Neural cell (in vitro differentiated cells): Measurements from ENCODE around the gene HSD11B1L. TPM values are rescaled to one million over a fixed set of nuclear protein-coding genes. Genes with fewer than 3 reads are reported as not detected.

Source experiments
- H2AFZ ChIP-seq: fragments of 200-600, 300-800 bp; sonication (generic), shearing (Covaris generic); 2 replicates; pipeline ENCODE4 v1.6.0; 2014; ENCODE audit warnings: low read depth, mild to moderate bottlenecking, antibody characterized with exemption, low read length, moderate library complexity
- H3F3A ChIP-seq: fragments of 200-600 bp; shearing (Covaris generic); 2 replicates; pipeline ENCODE4 v1.6.1; 2016; ENCODE audit warnings: mild to moderate bottlenecking, moderate library complexity, mixed read lengths, antibody characterized with exemption, low read length; ENCODE audit not compliant: insufficient read depth, poor library complexity, severe bottlenecking
- H3K27ac ChIP-seq: fragments of 200-600, 300-800 bp; sonication (generic), shearing (Covaris generic); 2 replicates; pipeline ENCODE4 v1.5.1; 2014; ENCODE audit warnings: mild to moderate bottlenecking, low read length, moderate library complexity
- H3K27me3 ChIP-seq: fragments of 300-800, 200-600 bp; sonication (generic), shearing (Covaris generic); 2 replicates; pipeline ENCODE4 v1.6.0; 2014; ENCODE audit warnings: mild to moderate bottlenecking, low read depth, low read length, moderate library complexity; ENCODE audit not compliant: insufficient read depth
- H3K36me3 ChIP-seq: fragments of 300-800, 200-600 bp; sonication (generic), shearing (Covaris generic); 2 replicates; pipeline ENCODE4 v1.5.1; 2014; ENCODE audit warnings: mild to moderate bottlenecking, antibody characterized with exemption, low read length, moderate library complexity; ENCODE audit not compliant: insufficient read depth
- H3K4me2 ChIP-seq: fragments of 300-800, 200-600 bp; sonication (generic), shearing (Covaris generic); 2 replicates; pipeline ENCODE4 v1.6.0; 2014; ENCODE audit warnings: mild to moderate bottlenecking, low read length
- H3K4me3 ChIP-seq: fragments of 300-800, 200-600 bp; sonication (generic), shearing (Covaris generic); 2 replicates; pipeline ENCODE4 v1.5.1; 2014; ENCODE audit warnings: mild to moderate bottlenecking, low read length, moderate library complexity
- H3K79me2 ChIP-seq: fragments of 200-600 bp; shearing (Covaris generic); replicated peaks from 2 replicates; pipeline ENCODE4 v1.6.0; 2014; ENCODE audit warnings: mild to moderate bottlenecking, low read length, moderate library complexity; ENCODE audit not compliant: insufficient read depth
- H3K9ac ChIP-seq: fragments of 300-800, 200-600 bp; sonication (generic), shearing (Covaris generic); 2 replicates; pipeline ENCODE4 v1.6.1; 2016; ENCODE audit warnings: mild to moderate bottlenecking, low read length, mixed read lengths
- H3K9me2 ChIP-seq: fragments of 200-600 bp; shearing (Covaris generic); 2 replicates; pipeline ENCODE4 v1.6.1; 2016; ENCODE audit warnings: mild to moderate bottlenecking, low read length, mixed read lengths; ENCODE audit not compliant: insufficient read depth
- H3K9me3 ChIP-seq: fragments of 200-600, 300-800 bp; sonication (generic), shearing (Covaris generic); 2 replicates; pipeline ENCODE4 v1.6.1; 2016; ENCODE audit warnings: mild to moderate bottlenecking, mixed run types, low read length, moderate library complexity, mixed read lengths
- H4K20me1 ChIP-seq: fragments of 200-600 bp; shearing (Covaris generic); 2 replicates; pipeline ENCODE4 v1.6.1; 2016; ENCODE audit warnings: mild to moderate bottlenecking, mixed run types; ENCODE audit not compliant: insufficient read depth
- CTCF ChIP-seq: fragments of 450-650 bp; IDR thresholded peaks from 2 replicates; pipeline ENCODE4 v1.5.1; 2014; ENCODE audit warnings: antibody characterized with exemption, mild to moderate bottlenecking, moderate library complexity; ENCODE audit not compliant: poor library complexity, severe bottlenecking
- EP300 ChIP-seq: fragments of 450-650 bp; conservative IDR thresholded peaks from 2 replicates; pipeline ENCODE4 v1.6.1; 2014; ENCODE audit warnings: antibody characterized with exemption, mild to moderate bottlenecking, moderate library complexity; ENCODE audit not compliant: poor library complexity, severe bottlenecking
- EZH2 ChIP-seq: fragments of 200-600, 300-800 bp; shearing (Covaris generic), sonication (generic); IDR thresholded peaks from 2 replicates; pipeline ENCODE4 v1.6.1; 2014; ENCODE audit warnings: antibody characterized with exemption, low read length, borderline replicate concordance, mild to moderate bottlenecking; ENCODE audit not compliant: insufficient read depth, poor library complexity, severe bottlenecking
- MXI1 ChIP-seq: fragments of 450-650 bp; conservative IDR thresholded peaks from 2 replicates; pipeline ENCODE4 v1.6.1; 2014; ENCODE audit warnings: antibody characterized with exemption, mild to moderate bottlenecking; ENCODE audit not compliant: poor library complexity, severe bottlenecking
- POLR2AphosphoS5 ChIP-seq: IDR thresholded peaks from 2 replicates; pipeline ENCODE4 v1.6.1; 2012
- RAD21 ChIP-seq: fragments of 450-650 bp; conservative IDR thresholded peaks from 2 replicates; pipeline ENCODE4 v1.6.1; 2014; ENCODE audit warnings: antibody characterized with exemption, mild to moderate bottlenecking, moderate library complexity
- REST ChIP-seq: IDR thresholded peaks from 2 replicates; pipeline ENCODE4 v1.6.1; 2012; ENCODE audit warnings: borderline replicate concordance
- SMC3 ChIP-seq: fragments of 450-650 bp; conservative IDR thresholded peaks from 2 replicates; pipeline ENCODE4 v1.6.1; 2014; ENCODE audit warnings: antibody characterized with exemption, mild to moderate bottlenecking, moderate library complexity; ENCODE audit not compliant: poor library complexity
- TAF1 ChIP-seq: IDR thresholded peaks from 2 replicates; pipeline ENCODE4 v1.6.1; 2012; ENCODE audit warnings: low read depth
- polyA plus RNA-seq: library from polyadenylated mRNA; depleted of rRNA; stranded (reverse); fragments of >200 nt; gene quantifications from 2 replicates; pipeline ENCODE4 v1.2.3, GENCODE V29; 2014

HSD11B1L gene
- polyA plus RNA-seq, 1 donor from 2014 or later, result 170 TPM

- Histone ChIP-seq H3K36me3 (peaks cover 10% of the 10 kb centered on the region), H3K27me3 (no peaks in the 10 kb centered on the region), H3K79me2 (no peaks in the 10 kb centered on the region), H4K20me1 (no peaks in the 10 kb centered on the region), H3K9me3 (no peaks in the 10 kb centered on the region), H3K4me3 (no peak overlapping the region), H3K27ac (no peak overlapping the region), H3K9me2 (no peaks in the 10 kb centered on the region), H3F3A (no peaks in the 10 kb centered on the region), H2AFZ (no peak overlapping the region), H3K4me2 (no peak overlapping the region), H3K9ac (no peak overlapping the region)
- TF ChIP-seq CTCF, result no peak
- no peak for TF ChIP-seq RAD21
- TF ChIP-seq SMC3, result no peak
- TF ChIP-seq MXI1, result no peak
- TF ChIP-seq TAF1, result no peak
- TF ChIP-seq EP300, result no peak
- no peak for TF ChIP-seq REST
- no peak for TF ChIP-seq POLR2AphosphoS5
- TF ChIP-seq EZH2, result no peak
Observed at GRCh38 chr19:5665781-5666513, 14.9 kb upstream of the HSD11B1L start.

- no peaks in the 10 kb centered on the region for H3K27me3 ChIP-seq
- H3K27ac ChIP-seq, result no peak overlapping the region
- TF ChIP-seq POLR2AphosphoS5, result no peak
- TF ChIP-seq CTCF, result no peak
- no peak for TF ChIP-seq EP300
- TF ChIP-seq TAF1, result no peak
- TF ChIP-seq EZH2, result no peak
- no peak for TF ChIP-seq MXI1
- TF ChIP-seq RAD21, result no peak
- TF ChIP-seq SMC3, result no peak
- no peak overlapping the region for H2AFZ ChIP-seq
- H3K4me3 ChIP-seq, result no peak overlapping the region
- no peak overlapping the region for H3K4me2 ChIP-seq
- no peak overlapping the region for H3K9ac ChIP-seq
- H3K79me2 ChIP-seq, result no peaks in the 10 kb centered on the region
- H3K9me2 ChIP-seq, result no peaks in the 10 kb centered on the region
- H3K9me3 ChIP-seq, result no peaks in the 10 kb centered on the region
- H3K36me3 ChIP-seq, result peaks cover 10% of the 10 kb centered on the region
- no peaks in the 10 kb centered on the region for H4K20me1 ChIP-seq
- no peaks in the 10 kb centered on the region for H3F3A ChIP-seq
Observed at GRCh38 chr19:5666921-5667610, 13.8 kb upstream of the HSD11B1L start.
